Esophagus muscularis mucosa (tissue), 4 donors: ENCODE measurements around the gene PLA2G4F. TPM values are rescaled to one million over a fixed set of nuclear protein-coding genes. Genes with fewer than 3 reads are reported as not detected.
A peak's percentile ranks its signal among the peaks of the same experiment; 100 is the strongest.

Experiments
- DNase-seq: peaks from one replicate; pipeline ENCODE4 v3.0.0-alpha.2; 2017; ENCODE audit errors: extremely low spot score
- H3K27ac ChIP-seq, 4 donors: fragments of 200-600 bp; sonication (generic); replicated peaks in 1 of 4; 1 replicate in 3 of 4; 2 replicates in 1 of 4; pipeline ENCODE4 v1.5.1; 2016 to 2019; ENCODE audit warnings: mild to moderate bottlenecking in 1 of 4
- H3K27me3 ChIP-seq, 4 donors: fragments of 200-600 bp; sonication (generic); one replicate each; pipeline versions ENCODE4 v1.5.1 to v1.6.0; 2016 to 2019
- H3K36me3 ChIP-seq, 4 donors: fragments of 200-600 bp; sonication (generic); one replicate each; pipeline ENCODE4 v1.5.1; 2016 to 2019
- H3K4me1 ChIP-seq, 4 donors: fragments of 200-600 bp; sonication (generic); one replicate each; pipeline ENCODE4 v1.5.1; 2016 to 2019
- H3K4me3 ChIP-seq, 4 donors: fragments of 200-600 bp; sonication (generic); 1 replicate in 2 of 4; 2 replicates in 2 of 4; pipeline ENCODE4 v1.5.1; 2016 to 2019; ENCODE audit warnings: mild to moderate bottlenecking in 4 of 4, moderate library complexity in 1 of 4
- H3K9me3 ChIP-seq, 4 donors: fragments of 200-600 bp; sonication (generic); 1 replicate in 3 of 4; 2 replicates in 1 of 4; pipeline ENCODE4 v1.5.1; 2016 to 2019
- CTCF ChIP-seq, 3 experiments: fragments of 200-600 bp in 2 of 3; fragments of 450-650 bp in 1 of 3; sonication (generic) in 2 of 3; IDR thresholded peaks; one replicate each; pipeline ENCODE4 v1.5.1; 2017 to 2019; ENCODE audit warnings: antibody characterized with exemption in 3 of 3, mild to moderate bottlenecking in 2 of 3, moderate library complexity in 1 of 3
- EP300 ChIP-seq: sonication (generic); formaldehyde crosslinking; IDR thresholded peaks from one replicate; pipeline ENCODE4 v1.6.1; 2017; ENCODE audit warnings: antibody characterized with exemption
- POLR2A ChIP-seq: fragments of 450-650 bp; IDR thresholded peaks from one replicate; pipeline ENCODE4 v1.6.1; 2017; ENCODE audit warnings: antibody characterized with exemption, moderate library complexity, mild to moderate bottlenecking, low read depth
- POLR2AphosphoS5 ChIP-seq, 2 donors: sonication (generic); formaldehyde crosslinking; IDR thresholded peaks; one replicate each; pipeline ENCODE4 v1.6.1; 2017; ENCODE audit warnings: antibody characterized with exemption in 2 of 2
- WGBS: methylation state at CpG from one replicate; pipeline ENCODE4 v1.1.5; 2018; 5-methylcytosine and 5-hydroxymethylcytosine counted together
- intact Hi-C: fragments of 100-400 bp; cut with DNase I; formaldehyde crosslinking; loops from one replicate; pipeline ENCODE4 v1.15.1; 2023
- total RNA-seq, 4 donors: library from RNA; depleted of rRNA; stranded (reverse); fragments of >200 nt; gene quantifications; one replicate each; pipeline versions ENCODE4 v1.1.0 to v1.2.1, GENCODE V29; 2016

PLA2G4F gene
- total RNA-seq, 4 donors from 2014 or later, result 0.11 TPM; not detected in 3

- H3K4me3 ChIP-seq, result no peak overlapping the region
- no peak overlapping the region for H3K27ac ChIP-seq
- H3K36me3 ChIP-seq, result no peaks in the 10 kb centered on the region
- peak; percentile 87 for DNase-seq
- WGBS, result 38% methylated on average over 4 of the region's 8 CpGs
- H3K4me1 ChIP-seq, result no peaks in the 10 kb centered on the region
- TF ChIP-seq EP300, result no peak
- TF ChIP-seq POLR2AphosphoS5 (IDR thresholded peaks at IDR 0.05), result no peak
- no peak for TF ChIP-seq CTCF (IDR thresholded peaks at IDR 0.05)
- no peak for TF ChIP-seq POLR2A
- no peaks in the 10 kb centered on the region for H3K9me3 ChIP-seq
- intact Hi-C loops, result no loop called here
- H3K27me3 ChIP-seq, result peaks cover 0 to 29% (median 0%) of the 10 kb centered on the region in 4 donors
Observed at GRCh38 chr15:42130246-42130986, 26.0 kb downstream of the PLA2G4F start.

GRCh38 chr15:42129364-42129763, 27.1 kb downstream of the PLA2G4F start:
- no peaks in the 10 kb centered on the region for H3K36me3 ChIP-seq
- H3K9me3 ChIP-seq, result no peaks in the 10 kb centered on the region
- H3K27ac ChIP-seq, result no peak overlapping the region
- no peaks in the 10 kb centered on the region for H3K4me1 ChIP-seq
- TF ChIP-seq POLR2AphosphoS5 (IDR thresholded peaks at IDR 0.05) (no peak), POLR2A (no peak)
- intact Hi-C loops, result no loop called here
- no peak overlapping the region for H3K4me3 ChIP-seq
- WGBS, result 71% methylated on average over 2 of the region's 2 CpGs
- H3K27me3 ChIP-seq, result peaks cover 0 to 29% (median 0%) of the 10 kb centered on the region in 4 donors
- DNase-seq, result no peak

- WGBS, result 67% methylated on average over 6 of the region's 6 CpGs
- intact Hi-C loops, result no loop called here
- no peaks in the 10 kb centered on the region for H3K9me3 ChIP-seq
- no peaks in the 10 kb centered on the region for H3K36me3 ChIP-seq
- no peak overlapping the region for H3K4me3 ChIP-seq
- no peaks in the 10 kb centered on the region for H3K4me1 ChIP-seq
- H3K27me3 ChIP-seq, result peaks cover 0 to 29% (median 0%) of the 10 kb centered on the region in 4 donors
- DNase-seq, result peak; percentile 62
- no peak overlapping the region for H3K27ac ChIP-seq
- TF ChIP-seq POLR2AphosphoS5 (IDR thresholded peaks at IDR 0.05), result no peak
- TF ChIP-seq POLR2A, result no peak
Observed at GRCh38 chr15:42128476-42128875, 28.0 kb downstream of the PLA2G4F start.

GRCh38 chr15:42123546-42123945, 32.9 kb downstream of the PLA2G4F start:
- Histone ChIP-seq H3K9me3 (no peaks in the 10 kb centered on the region), H3K4me3 (no peak overlapping the region), H3K36me3 (no peaks in the 10 kb centered on the region), H3K27me3 (peaks cover 0 to 19% (median 0%) of the 10 kb centered on the region in 4 donors), H3K4me1 (peaks cover 0 to 8% (median 0%) of the 10 kb centered on the region in 4 donors), H3K27ac (no peak overlapping the region)
- DNase-seq, result no peak
- intact Hi-C loops, result no loop called here
- WGBS, result 97% methylated on average over 3 of the region's 3 CpGs
- TF ChIP-seq CTCF (IDR thresholded peaks at IDR 0.05) (no peak), POLR2A (no peak), EP300 (no peak), POLR2AphosphoS5 (IDR thresholded peaks at IDR 0.05) (no peak)

- no peak for DNase-seq
- WGBS, result 57% methylated on average over 1 of the region's 2 CpGs
- intact Hi-C loops, result no loop called here
- H3K36me3 ChIP-seq, result no peaks in the 10 kb centered on the region
- no peak overlapping the region for H3K27ac ChIP-seq
- H3K9me3 ChIP-seq, result no peaks in the 10 kb centered on the region
- no peak overlapping the region for H3K4me3 ChIP-seq
- TF ChIP-seq POLR2AphosphoS5 (IDR thresholded peaks at IDR 0.05), result no peak
- no peak for TF ChIP-seq CTCF (IDR thresholded peaks at IDR 0.05)
- TF ChIP-seq EP300, result no peak
- TF ChIP-seq POLR2A, result no peak
- H3K27me3 ChIP-seq, result peaks cover 0 to 6% (median 0%) of the 10 kb centered on the region in 4 donors
- H3K4me1 ChIP-seq, result peaks cover 0 to 9% (median 0%) of the 10 kb centered on the region in 4 donors
Observed at GRCh38 chr15:42121682-42122081, 34.8 kb downstream of the PLA2G4F start.
